ENCODE results near the gene G6PC1. TPM values are rescaled to one million over a fixed set of nuclear protein-coding genes. Genes with fewer than 3 reads are reported as not detected.
"Not testable (repeated sequence)": the region's sequence is repeated elsewhere in the genome, so short reads cannot be mapped to it uniquely, and the experiment has no call there.

G6PC1 gene
- total RNA-seq, 6 experiments from 2014 or later = 64.5 to 505 (median 185) TPM

GRCh38 chr17:42922294-42922693 is 21.7 kb downstream of the G6PC1 start:
- ATAC-seq (no peak), DNase-seq (no peak)
- peaks cover 0 to 34% (median 11%) of the 10 kb centered on the region in 4 donors for H3K4me1 ChIP-seq
- no peaks in the 10 kb centered on the region for H3K9me3 ChIP-seq
- H3K27ac ChIP-seq = no peak overlapping the region
- intact Hi-C loops (cut with DNase I) = no loop called here
- no peak for TF ChIP-seq POLR2A (IDR thresholded peaks at IDR 0.05)
- TF ChIP-seq, protein P1, sequence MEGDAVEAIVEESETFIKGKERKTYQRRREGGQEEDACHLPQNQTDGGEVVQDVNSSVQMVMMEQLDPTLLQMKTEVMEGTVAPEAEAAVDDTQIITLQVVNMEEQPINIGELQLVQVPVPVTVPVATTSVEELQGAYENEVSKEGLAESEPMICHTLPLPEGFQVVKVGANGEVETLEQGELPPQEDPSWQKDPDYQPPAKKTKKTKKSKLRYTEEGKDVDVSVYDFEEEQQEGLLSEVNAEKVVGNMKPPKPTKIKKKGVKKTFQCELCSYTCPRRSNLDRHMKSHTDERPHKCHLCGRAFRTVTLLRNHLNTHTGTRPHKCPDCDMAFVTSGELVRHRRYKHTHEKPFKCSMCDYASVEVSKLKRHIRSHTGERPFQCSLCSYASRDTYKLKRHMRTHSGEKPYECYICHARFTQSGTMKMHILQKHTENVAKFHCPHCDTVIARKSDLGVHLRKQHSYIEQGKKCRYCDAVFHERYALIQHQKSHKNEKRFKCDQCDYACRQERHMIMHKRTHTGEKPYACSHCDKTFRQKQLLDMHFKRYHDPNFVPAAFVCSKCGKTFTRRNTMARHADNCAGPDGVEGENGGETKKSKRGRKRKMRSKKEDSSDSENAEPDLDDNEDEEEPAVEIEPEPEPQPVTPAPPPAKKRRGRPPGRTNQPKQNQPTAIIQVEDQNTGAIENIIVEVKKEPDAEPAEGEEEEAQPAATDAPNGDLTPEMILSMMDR (IDR thresholded peaks at IDR 0.05) = no peak
- no peak overlapping the region for H3K4me3 ChIP-seq
- H3K27me3 ChIP-seq = no peaks in the 10 kb centered on the region
- WGBS (ENCODE audit: insufficient coverage, low coverage, low lambda C conversion rate, missing lambda C conversion rate) = 49% methylated on average over 6 of the region's 7 CpGs
- no peaks in the 10 kb centered on the region for H3K36me3 ChIP-seq

GRCh38 chr17:42923472-42923871 is 22.9 kb downstream of the G6PC1 start:
- H3K27me3 ChIP-seq; intact Hi-C loops (cut with DNase I); DNase-seq; H3K9me3 ChIP-seq; ATAC-seq; H3K4me3 ChIP-seq; H3K36me3 ChIP-seq; H3K27ac ChIP-seq: not testable (repeated sequence)
- peaks cover 0 to 25% (median 5%) of the 10 kb centered on the region in 4 donors for H3K4me1 ChIP-seq
- 81% methylated on average over 2 of the region's 7 CpGs for WGBS (ENCODE audit: insufficient coverage, low coverage, low lambda C conversion rate, missing lambda C conversion rate)

DNA sequence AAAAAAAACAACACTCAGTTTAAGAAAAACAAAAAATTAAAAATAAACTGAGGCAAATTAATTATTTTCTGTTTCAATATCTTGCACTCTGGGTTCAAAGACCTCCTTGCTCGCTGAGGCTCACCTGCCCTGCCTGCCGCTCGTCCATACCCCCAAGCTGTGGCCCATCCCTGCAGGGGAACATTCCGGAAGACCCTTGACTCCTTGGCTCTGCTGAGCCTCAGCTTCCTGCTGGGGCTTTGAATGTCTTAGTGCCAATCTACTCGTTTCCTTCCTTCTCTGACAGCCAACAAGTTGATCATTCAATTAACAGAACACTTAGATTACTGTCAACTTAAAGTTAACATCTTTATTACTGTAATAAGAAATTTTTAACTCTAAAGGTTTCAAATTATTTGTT is 24.3 kb downstream of the G6PC1 start:
- no peak for DNase-seq
- Histone ChIP-seq H3K27me3 (no peaks in the 10 kb centered on the region), H3K27ac (no peak overlapping the region), H3K4me3 (no peak overlapping the region), H3K9me3 (no peaks in the 10 kb centered on the region), H3K36me3 (no peaks in the 10 kb centered on the region), H3K4me1 (peaks cover 0 to 15% (median 3%) of the 10 kb centered on the region in 4 donors)
- TF ChIP-seq, protein P1 (IDR thresholded peaks at IDR 0.05) = no peak
- TF ChIP-seq POLR2A (IDR thresholded peaks at IDR 0.05) = no peak
- no peak for ATAC-seq
- intact Hi-C loops (cut with DNase I) = no loop called here
- whole genome bisulfite sequencing (ENCODE audit: insufficient coverage, low coverage, low lambda C conversion rate, missing lambda C conversion rate) = 24% methylated on average over 5 of the region's 5 CpGs

GRCh38 chr17:42928714-42929496 is 28.3 kb downstream of the G6PC1 start:
- no peaks in the 10 kb centered on the region for H3K36me3 ChIP-seq
- ATAC-seq (peak; percentile 96 to 99 (median 98)), DNase-seq (no peak)
- intact Hi-C loops (cut with DNase I) = no loop called here
- H3K9me3 ChIP-seq = no peaks in the 10 kb centered on the region
- 30% methylated on average over 9 of the region's 9 CpGs for WGBS (ENCODE audit: insufficient coverage, low coverage, low lambda C conversion rate, missing lambda C conversion rate)
- peaks cover 0 to 7% (median 3%) of the 10 kb centered on the region in 4 donors for H3K4me1 ChIP-seq
- peak overlapping the region in 2 of 3 donors; percentile 44 to 56 for H3K27ac ChIP-seq
- no peak overlapping the region for H3K4me3 ChIP-seq
- no peak for TF ChIP-seq POLR2A (IDR thresholded peaks at IDR 0.05)
- TF ChIP-seq, protein P1 (IDR thresholded peaks at IDR 0.05) = peak; percentile 75 to 81 (median 75)
- H3K27me3 ChIP-seq = no peaks in the 10 kb centered on the region

DNA sequence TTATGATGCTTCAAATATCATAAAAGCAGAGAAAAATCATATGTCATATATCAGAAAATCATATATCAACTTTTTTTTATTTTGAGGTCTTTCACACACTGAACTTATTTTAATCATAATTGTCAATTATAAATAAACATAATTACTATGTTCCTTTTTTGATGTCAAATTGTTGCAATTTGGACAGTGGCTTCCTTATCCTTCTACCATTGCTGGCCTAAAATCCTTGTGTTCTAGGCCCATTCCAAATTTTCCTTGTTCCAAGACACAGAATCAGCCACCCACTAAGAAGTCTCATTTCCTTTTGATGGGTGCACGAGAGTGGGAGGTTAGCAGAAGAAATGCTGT is 28.9 kb downstream of the G6PC1 start:
- intact Hi-C loops (cut with DNase I) = no loop called here
- no peaks in the 10 kb centered on the region for H3K27me3 ChIP-seq
- 100% methylated on average over 1 of the region's 1 CpG for WGBS (ENCODE audit: insufficient coverage, low coverage, low lambda C conversion rate, missing lambda C conversion rate)

More for the DNA sequence above, 28.9 kb downstream of the G6PC1 start:
- Histone ChIP-seq H3K36me3 (no peaks in the 10 kb centered on the region), H3K4me1 (peaks cover 0 to 7% (median 3%) of the 10 kb centered on the region in 4 donors), H3K4me3 (no peak overlapping the region), H3K9me3 (no peaks in the 10 kb centered on the region), H3K27ac (peak overlapping the region in 1 of 3 donors; percentile 56)
- DNase-seq = no peak
- no peak for TF ChIP-seq POLR2A (IDR thresholded peaks at IDR 0.05)
- TF ChIP-seq, protein P1 (IDR thresholded peaks at IDR 0.05) = no peak
- no peak for ATAC-seq
